Neural progenitor cell (in vitro differentiated cells): Measurements from ENCODE around the gene ANO10.

Experiments used
- EZH2 ChIP-seq: fragments of 200-600 bp; sonication (generic); IDR thresholded peaks from 2 replicates; pipeline ENCODE4 v1.6.1; 2017; ENCODE audit warnings: antibody characterized with exemption, mild to moderate bottlenecking, moderate library complexity
- EZH2phosphoT487 ChIP-seq: fragments of 200-600 bp; sonication (generic); IDR thresholded peaks from 2 replicates; pipeline ENCODE4 v1.6.1; 2017; ENCODE audit warnings: antibody characterized with exemption
- TF ChIP-seq, protein P1 (sequence below): fragments of 200-600 bp; sonication (generic); IDR thresholded peaks from 2 replicates; pipeline ENCODE4 v1.5.1; 2017; ENCODE audit warnings: antibody characterized with exemption, mild to moderate bottlenecking

DNA sequence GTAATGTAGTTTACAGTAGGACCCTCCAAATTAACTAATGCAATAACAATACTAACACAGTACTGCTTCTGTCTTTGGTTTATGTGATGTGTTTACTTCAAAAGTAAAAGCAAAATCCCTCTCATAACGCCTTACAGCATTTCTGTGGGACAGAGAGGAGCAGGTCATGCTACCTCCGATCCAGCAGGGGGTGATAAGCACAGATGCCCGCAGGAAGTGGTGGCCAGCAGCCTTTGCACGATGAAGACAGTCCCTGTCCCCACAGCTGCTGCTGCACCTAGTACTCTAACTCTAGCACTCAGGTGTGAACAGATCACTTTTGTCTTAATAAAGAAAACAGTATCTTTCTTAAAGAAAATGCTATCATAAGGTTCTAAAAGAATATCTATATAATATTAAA is 38.3 kb downstream of the ANO10 start:
- TF ChIP-seq, protein P1, sequence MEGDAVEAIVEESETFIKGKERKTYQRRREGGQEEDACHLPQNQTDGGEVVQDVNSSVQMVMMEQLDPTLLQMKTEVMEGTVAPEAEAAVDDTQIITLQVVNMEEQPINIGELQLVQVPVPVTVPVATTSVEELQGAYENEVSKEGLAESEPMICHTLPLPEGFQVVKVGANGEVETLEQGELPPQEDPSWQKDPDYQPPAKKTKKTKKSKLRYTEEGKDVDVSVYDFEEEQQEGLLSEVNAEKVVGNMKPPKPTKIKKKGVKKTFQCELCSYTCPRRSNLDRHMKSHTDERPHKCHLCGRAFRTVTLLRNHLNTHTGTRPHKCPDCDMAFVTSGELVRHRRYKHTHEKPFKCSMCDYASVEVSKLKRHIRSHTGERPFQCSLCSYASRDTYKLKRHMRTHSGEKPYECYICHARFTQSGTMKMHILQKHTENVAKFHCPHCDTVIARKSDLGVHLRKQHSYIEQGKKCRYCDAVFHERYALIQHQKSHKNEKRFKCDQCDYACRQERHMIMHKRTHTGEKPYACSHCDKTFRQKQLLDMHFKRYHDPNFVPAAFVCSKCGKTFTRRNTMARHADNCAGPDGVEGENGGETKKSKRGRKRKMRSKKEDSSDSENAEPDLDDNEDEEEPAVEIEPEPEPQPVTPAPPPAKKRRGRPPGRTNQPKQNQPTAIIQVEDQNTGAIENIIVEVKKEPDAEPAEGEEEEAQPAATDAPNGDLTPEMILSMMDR: peak; percentile 12
- TF ChIP-seq EZH2 (no peak), EZH2phosphoT487 (no peak)
